Gastroesophageal sphincter (tissue), 4 donors: ENCODE data around the gene ZNF605. TPM values are rescaled to one million over a fixed set of nuclear protein-coding genes. Genes with fewer than 3 reads are reported as not detected.
"Not testable (repeated sequence)": the region's sequence is repeated elsewhere in the genome, so short reads cannot be mapped to it uniquely, and the experiment has no call there.

Source experiments
- ATAC-seq: fragments of 150-250 bp; one replicate; pipeline ENCODE4 v1.9.1; 2016; ENCODE audit warnings: mild to moderate bottlenecking, moderate library complexity
- H3K27ac ChIP-seq, 4 donors: fragments of 200-600 bp; sonication (generic) in 3 of 4; 1 replicate in 3 of 4; 2 replicates in 1 of 4; pipeline ENCODE4 v1.5.1; 2016 to 2019
- H3K27me3 ChIP-seq: fragments of 200-600 bp; sonication (generic); one replicate; pipeline ENCODE4 v1.5.1; 2019
- H3K36me3 ChIP-seq, 2 donors: fragments of 200-600 bp; sonication (generic); one replicate each; pipeline ENCODE4 v1.5.1; 2019; ENCODE audit warnings: control low read depth in 1 of 2
- H3K4me1 ChIP-seq, 3 donors: fragments of 200-600 bp; sonication (generic); 1 replicate in 2 of 3; 2 replicates in 1 of 3; pipeline ENCODE4 v1.5.1; 2016 to 2019; ENCODE audit warnings: control low read depth in 2 of 3
- H3K4me3 ChIP-seq, 2 donors: fragments of 200-600 bp; sonication (generic); one replicate each; pipeline ENCODE4 v1.5.1; 2019; ENCODE audit warnings: mild to moderate bottlenecking in 1 of 2, moderate library complexity in 1 of 2
- H3K9me3 ChIP-seq, 3 donors: fragments of 200-600 bp; sonication (generic); one replicate each; pipeline ENCODE4 v1.5.1; 2017 to 2019; ENCODE audit warnings: control low read depth in 2 of 3
- CTCF ChIP-seq, 4 experiments: fragments of 200-600 bp in 2 of 4; fragments of 450-650 bp in 2 of 4; sonication (generic) in 1 of 4; IDR thresholded peaks; one replicate each; pipeline ENCODE4 v1.5.1; 2017 to 2019; ENCODE audit warnings: antibody characterized with exemption in 4 of 4, mild to moderate bottlenecking in 2 of 4, moderate library complexity in 2 of 4
- EP300 ChIP-seq: sonication (generic); formaldehyde crosslinking; IDR thresholded peaks from one replicate; pipeline ENCODE4 v1.6.1; 2017; ENCODE audit warnings: antibody characterized with exemption, mild to moderate bottlenecking
- POLR2A ChIP-seq, 2 donors: fragments of 450-650 bp; IDR thresholded peaks; one replicate each; pipeline ENCODE4 v1.6.1; 2017; ENCODE audit warnings: antibody characterized with exemption in 2 of 2, mild to moderate bottlenecking in 2 of 2, moderate library complexity in 1 of 2
- POLR2AphosphoS5 ChIP-seq: sonication (generic); formaldehyde crosslinking; IDR thresholded peaks from one replicate; pipeline ENCODE4 v1.6.1; 2017; ENCODE audit warnings: antibody characterized with exemption
- WGBS, 2 donors: methylation state at CpG; one replicate each; pipeline ENCODE4 v1.1.5; 2018; ENCODE audit warnings: low coverage in 1 of 2; 5-methylcytosine and 5-hydroxymethylcytosine counted together
- total RNA-seq, 4 donors: library from RNA; depleted of rRNA; stranded (reverse); fragments of >200 nt; gene quantifications; one replicate each; pipeline ENCODE4 v1.1.0, GENCODE V29; 2016

The ZNF605 gene
- total RNA-seq, 4 donors from 2014 or later: 2.9 to 11.8 (median 6.3) TPM

DNA sequence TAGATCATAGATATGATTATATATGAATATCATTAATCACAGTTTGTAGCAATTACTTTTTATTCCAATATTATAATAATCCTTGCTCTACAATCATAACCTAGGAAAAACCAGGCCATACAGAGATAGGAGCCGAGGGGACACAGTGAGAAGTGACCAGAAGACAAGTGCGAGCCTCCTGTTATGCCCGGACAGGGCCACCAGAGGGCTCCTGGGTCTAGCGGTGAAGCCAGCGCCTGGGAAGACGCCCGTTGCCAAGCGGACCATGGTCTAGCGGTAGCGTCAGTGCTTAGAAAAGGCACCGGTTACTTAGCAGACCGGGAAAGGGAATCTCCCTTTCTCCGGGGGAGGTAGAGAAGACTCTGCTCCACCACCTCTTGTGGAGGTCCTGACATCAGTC, 20.8 kb upstream of the ZNF605 start:
- not testable (repeated sequence) for ATAC-seq

GRCh38 chr12:132972374-132972773, 16.3 kb upstream of the ZNF605 start:
- no peak for ATAC-seq
- no peak for TF ChIP-seq POLR2AphosphoS5
- no peak for TF ChIP-seq POLR2A (IDR thresholded peaks at IDR 0.05)
- no peak for TF ChIP-seq EP300
- TF ChIP-seq CTCF (IDR thresholded peaks at IDR 0.05): no peak
- no peak overlapping the region for H3K4me3 ChIP-seq
- peaks cover 0 to 10% of the 10 kb centered on the region in 2 donors for H3K36me3 ChIP-seq
- H3K27me3 ChIP-seq: no peaks in the 10 kb centered on the region
- WGBS, 2 donors: 50% methylated on average over 1 of the region's 1 CpG
- H3K4me1 ChIP-seq: no peaks in the 10 kb centered on the region
- peaks cover 0 to 39% (median 0%) of the 10 kb centered on the region in 3 donors for H3K9me3 ChIP-seq
- no peak overlapping the region for H3K27ac ChIP-seq

More for the DNA sequence above, 20.8 kb upstream of the ZNF605 start:
- H3K27me3 ChIP-seq, H3K4me1 ChIP-seq, H3K27ac ChIP-seq, H3K36me3 ChIP-seq, H3K4me3 ChIP-seq: not testable (repeated sequence)
- peak in 2 of 4 experiments; percentile 23 to 55 for TF ChIP-seq CTCF (IDR thresholded peaks at IDR 0.05)
- 10 to 38% methylated on average over 9 of the region's 13 CpGs for WGBS, 2 donors
- peaks cover 0 to 25% (median 0%) of the 10 kb centered on the region in 3 donors for H3K9me3 ChIP-seq

- Histone ChIP-seq H3K4me1 (no peaks in the 10 kb centered on the region), H3K4me3 (no peak overlapping the region), H3K27me3 (no peaks in the 10 kb centered on the region), H3K9me3 (peaks cover 0 to 38% (median 0%) of the 10 kb centered on the region in 3 donors), H3K27ac (no peak overlapping the region), H3K36me3 (peaks cover 0 to 52% of the 10 kb centered on the region in 2 donors)
- TF ChIP-seq EP300: no peak
- TF ChIP-seq POLR2A (IDR thresholded peaks at IDR 0.05): no peak
- TF ChIP-seq CTCF (IDR thresholded peaks at IDR 0.05): no peak
- TF ChIP-seq POLR2AphosphoS5: no peak
- WGBS, 2 donors: no CpG with 5 or more reads among the region's 21 CpGs
- no peak for ATAC-seq
Measured at GRCh38 chr12:132967736-132968135, 11.6 kb upstream of the ZNF605 start.

- no CpG with 5 or more reads among the region's 12 CpGs for WGBS, 2 donors
- H3K27ac ChIP-seq: no peak overlapping the region
- no peaks in the 10 kb centered on the region for H3K4me1 ChIP-seq
- no peaks in the 10 kb centered on the region for H3K27me3 ChIP-seq
- peaks cover 0 to 37% (median 0%) of the 10 kb centered on the region in 3 donors for H3K9me3 ChIP-seq
- ATAC-seq: no peak
- TF ChIP-seq POLR2AphosphoS5: no peak
- no peak for TF ChIP-seq POLR2A (IDR thresholded peaks at IDR 0.05)
- no peak for TF ChIP-seq EP300
- TF ChIP-seq CTCF (IDR thresholded peaks at IDR 0.05): no peak
- H3K36me3 ChIP-seq: peaks cover 0 to 61% of the 10 kb centered on the region in 2 donors
- no peak overlapping the region for H3K4me3 ChIP-seq
Measured at GRCh38 chr12:132966676-132967415, 10.7 kb upstream of the ZNF605 start.

GRCh38 chr12:132965796-132966195, 9.7 kb upstream of the ZNF605 start:
- TF ChIP-seq POLR2AphosphoS5: no peak
- no peak for TF ChIP-seq EP300
- TF ChIP-seq POLR2A (IDR thresholded peaks at IDR 0.05): no peak
- no peak for TF ChIP-seq CTCF (IDR thresholded peaks at IDR 0.05)
- no peak for ATAC-seq
- H3K9me3 ChIP-seq: peaks cover 0 to 29% (median 0%) of the 10 kb centered on the region in 3 donors
- no peak overlapping the region for H3K27ac ChIP-seq
- H3K27me3 ChIP-seq: no peaks in the 10 kb centered on the region
- H3K4me3 ChIP-seq: no peak overlapping the region
- H3K36me3 ChIP-seq: peaks cover 0 to 64% of the 10 kb centered on the region in 2 donors
- H3K4me1 ChIP-seq: no peaks in the 10 kb centered on the region
- 91 to 100% methylated on average over 10 to 11 of the region's 12 CpGs for WGBS, 2 donors
